HL-60 (cell line): ENCODE data around the gene OR6C68.

Source experiments
- POLR2AphosphoS5 ChIP-seq: IDR thresholded peaks from 2 replicates; pipeline ENCODE4 v1.6.1; 2012; ENCODE audit warnings: low read depth
- TF ChIP-seq, protein P1 (sequence below): IDR thresholded peaks from one replicate; pipeline ENCODE4 v1.5.1; 2011; ENCODE audit warnings: low read length, control low read depth, inconsistent platforms; ENCODE audit not compliant: insufficient read depth

DNA sequence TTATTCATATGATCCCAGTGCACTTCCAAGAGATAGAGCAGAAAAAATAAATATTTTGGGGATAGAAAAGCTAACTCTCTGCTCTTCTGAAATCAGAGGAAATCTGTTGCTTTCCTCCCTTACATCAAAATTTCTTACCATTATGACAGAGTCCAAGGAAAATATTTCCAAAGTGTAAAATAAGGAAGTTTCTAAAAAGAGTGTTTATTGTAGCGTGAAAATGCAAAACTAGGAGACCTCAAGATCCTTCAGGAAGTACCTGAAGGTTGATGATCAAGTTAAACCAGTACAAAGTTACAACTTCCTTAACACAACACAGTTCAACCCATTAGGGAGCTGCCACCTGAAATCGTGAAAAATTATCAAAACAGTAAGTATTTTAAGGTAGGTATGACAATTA is 48.4 kb upstream of the OR6C68 start, which contains the start of gene OR6C2:
- TF ChIP-seq, protein P1, sequence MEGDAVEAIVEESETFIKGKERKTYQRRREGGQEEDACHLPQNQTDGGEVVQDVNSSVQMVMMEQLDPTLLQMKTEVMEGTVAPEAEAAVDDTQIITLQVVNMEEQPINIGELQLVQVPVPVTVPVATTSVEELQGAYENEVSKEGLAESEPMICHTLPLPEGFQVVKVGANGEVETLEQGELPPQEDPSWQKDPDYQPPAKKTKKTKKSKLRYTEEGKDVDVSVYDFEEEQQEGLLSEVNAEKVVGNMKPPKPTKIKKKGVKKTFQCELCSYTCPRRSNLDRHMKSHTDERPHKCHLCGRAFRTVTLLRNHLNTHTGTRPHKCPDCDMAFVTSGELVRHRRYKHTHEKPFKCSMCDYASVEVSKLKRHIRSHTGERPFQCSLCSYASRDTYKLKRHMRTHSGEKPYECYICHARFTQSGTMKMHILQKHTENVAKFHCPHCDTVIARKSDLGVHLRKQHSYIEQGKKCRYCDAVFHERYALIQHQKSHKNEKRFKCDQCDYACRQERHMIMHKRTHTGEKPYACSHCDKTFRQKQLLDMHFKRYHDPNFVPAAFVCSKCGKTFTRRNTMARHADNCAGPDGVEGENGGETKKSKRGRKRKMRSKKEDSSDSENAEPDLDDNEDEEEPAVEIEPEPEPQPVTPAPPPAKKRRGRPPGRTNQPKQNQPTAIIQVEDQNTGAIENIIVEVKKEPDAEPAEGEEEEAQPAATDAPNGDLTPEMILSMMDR: no peak
- TF ChIP-seq POLR2AphosphoS5: no peak
